Measurements from ENCODE around the gene FH.

The FH gene

DNA sequence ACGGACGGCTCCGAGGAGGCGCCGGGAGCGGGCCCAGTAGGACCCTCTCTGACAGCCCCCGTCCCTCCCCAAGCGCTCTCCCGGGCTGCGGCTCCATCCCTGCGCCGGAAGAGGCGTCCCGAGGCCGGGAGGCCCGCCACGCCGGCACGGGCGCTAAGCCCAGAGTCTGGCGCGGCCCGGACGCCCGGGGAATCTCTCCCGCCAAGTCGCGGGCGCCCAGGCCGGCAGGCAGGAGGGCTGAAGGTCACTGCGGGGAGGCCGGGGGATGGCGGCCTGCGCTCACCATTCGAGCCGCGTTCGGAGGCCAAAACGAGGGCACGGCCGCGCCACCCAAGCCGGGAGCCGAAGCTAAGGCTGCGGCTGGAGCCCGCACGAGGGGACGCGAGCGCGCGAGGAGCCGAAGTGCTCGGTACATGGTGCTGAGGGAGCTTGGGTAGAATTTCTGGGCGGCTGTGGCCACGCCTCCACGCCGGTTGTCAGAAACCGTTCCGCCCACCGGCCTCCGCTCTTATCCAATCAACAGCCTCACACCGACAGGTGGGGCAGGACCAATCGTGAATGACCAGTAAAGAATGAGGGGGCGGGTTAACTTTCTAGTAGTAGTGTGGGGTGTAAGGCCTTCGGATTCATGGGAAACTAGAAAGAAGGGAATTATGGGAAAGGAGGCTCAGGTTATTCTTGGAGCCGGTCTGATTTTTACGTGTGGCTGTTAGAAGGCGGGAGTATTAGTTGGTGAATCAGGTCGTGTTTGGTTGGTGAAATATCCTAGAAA lies at the start of gene FH:
Gene FH, minus strand, starts transcription at position 448 of the 772 bp plus-strand sequence. Its CDS starts 33 bp downstream, at position 415.
- peak; percentile 97 for DNase-seq

DNA sequence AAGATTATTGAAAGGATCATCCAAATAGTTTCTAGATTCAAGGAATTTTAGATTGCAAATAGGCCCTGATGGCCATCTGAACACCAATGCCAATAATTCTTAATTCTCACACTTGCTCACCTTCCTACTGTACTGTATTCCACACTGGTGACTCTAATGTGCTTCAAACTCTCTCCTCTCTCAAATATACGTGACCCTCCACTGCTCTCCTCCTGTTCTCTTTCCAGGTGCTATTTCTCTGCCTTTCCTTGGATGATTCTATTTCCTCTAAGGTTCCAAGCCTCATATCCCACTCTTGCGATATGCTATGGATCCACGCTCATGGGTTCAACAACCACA lies 41.3 kb upstream of the FH start:
- no peak for DNase-seq

DNA sequence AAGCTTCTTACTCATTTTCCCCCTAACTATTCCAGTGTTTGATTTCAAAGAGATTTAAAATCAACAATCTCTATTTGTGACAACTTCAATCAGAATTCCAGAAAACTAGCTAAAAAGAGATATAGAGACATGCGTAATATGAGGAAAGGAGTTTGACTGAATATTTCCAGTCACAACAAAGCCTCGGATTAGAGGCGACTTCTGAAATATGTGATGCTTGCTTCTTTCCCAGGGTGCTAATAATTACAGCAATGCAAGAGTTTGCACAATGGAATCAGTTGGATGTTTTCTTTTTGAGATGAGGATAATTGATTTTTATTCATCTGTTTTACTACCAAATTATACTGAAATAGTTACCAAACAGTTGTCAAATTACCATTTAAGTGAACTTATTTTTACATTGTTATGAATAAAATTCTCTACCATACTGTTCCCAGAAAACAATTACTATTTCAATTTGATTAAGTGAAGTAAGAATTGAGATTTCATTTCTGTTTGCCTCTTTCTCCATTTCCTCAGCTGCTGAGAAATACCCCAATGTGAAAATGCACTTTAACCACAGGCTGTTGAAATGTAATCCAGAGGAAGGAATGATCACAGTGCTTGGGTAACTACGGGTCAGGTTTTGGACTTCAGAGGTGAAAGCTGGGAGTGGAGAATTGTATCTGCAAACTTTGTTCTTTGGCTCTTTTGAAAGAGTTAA lies 40.7 kb upstream of the FH start:
- DNase-seq: no peak

DNA sequence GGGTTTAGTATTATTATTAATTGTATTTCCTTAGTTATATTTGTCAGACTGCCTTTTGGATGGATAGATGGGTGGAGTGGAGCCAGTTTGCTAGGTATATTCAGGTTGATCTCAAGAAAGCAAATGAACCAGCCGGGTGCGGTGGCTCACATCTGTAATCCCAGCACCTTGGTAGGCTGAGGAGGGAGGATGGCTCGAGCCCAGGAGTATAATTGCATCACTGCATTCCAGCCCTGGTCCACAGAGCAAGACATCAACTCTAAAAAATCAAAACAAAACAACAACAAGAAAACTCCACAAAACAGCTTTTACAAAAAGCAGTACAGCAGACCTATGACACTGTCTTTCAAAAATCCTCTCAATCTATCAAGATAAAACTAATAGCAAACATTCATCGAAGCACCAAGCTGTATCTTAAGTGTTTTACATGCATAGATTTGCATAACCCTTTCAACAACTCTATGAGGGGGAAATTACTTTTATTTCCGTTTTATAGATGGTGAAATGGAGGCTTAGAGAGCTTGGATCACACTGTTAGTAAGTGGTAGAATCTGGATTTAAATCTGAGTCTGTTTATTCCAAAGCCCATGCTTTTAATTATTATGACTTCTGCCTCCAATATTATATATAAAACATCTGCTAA lies 38.1 kb upstream of the FH start:
- no peak for DNase-seq

DNA sequence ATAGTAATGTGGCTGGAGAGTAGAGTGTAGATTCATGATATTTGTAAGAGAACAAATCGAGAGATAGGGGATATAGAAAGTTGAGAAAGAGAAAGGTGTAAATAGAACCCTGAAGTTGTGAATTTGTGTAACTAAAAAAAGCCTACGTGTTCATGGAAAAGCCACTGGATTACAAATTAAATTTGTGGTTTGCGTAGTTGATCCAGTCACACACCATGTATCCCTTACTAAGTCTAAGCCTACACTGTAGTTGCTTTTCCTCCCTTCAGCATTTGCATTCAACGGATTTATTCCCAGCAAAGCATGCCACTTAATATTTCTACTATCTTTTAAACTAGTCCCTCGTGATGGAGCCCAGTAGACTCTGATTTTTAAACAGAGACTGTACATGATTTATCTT lies 37.5 kb upstream of the FH start:
- no peak for DNase-seq

DNA sequence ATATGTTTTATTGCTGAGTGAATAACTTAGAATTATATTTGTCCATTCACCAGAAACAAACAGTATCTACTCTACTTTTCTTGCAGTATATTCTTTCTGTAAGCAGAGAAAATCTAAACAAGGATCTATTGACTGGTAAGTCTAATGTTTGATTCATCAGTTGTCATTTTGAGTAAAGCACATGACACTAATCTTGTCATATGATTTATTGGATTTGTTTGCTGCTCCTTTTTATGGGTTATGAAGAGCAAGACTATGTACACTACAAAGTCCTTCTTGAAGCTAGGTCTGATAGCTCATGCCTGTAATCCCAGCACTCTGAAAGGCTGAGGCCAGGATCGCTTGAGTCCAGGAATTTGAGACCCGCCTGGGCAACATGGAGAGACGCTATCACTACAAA lies 36.0 kb upstream of the FH start:
- DNase-seq: no peak

DNA sequence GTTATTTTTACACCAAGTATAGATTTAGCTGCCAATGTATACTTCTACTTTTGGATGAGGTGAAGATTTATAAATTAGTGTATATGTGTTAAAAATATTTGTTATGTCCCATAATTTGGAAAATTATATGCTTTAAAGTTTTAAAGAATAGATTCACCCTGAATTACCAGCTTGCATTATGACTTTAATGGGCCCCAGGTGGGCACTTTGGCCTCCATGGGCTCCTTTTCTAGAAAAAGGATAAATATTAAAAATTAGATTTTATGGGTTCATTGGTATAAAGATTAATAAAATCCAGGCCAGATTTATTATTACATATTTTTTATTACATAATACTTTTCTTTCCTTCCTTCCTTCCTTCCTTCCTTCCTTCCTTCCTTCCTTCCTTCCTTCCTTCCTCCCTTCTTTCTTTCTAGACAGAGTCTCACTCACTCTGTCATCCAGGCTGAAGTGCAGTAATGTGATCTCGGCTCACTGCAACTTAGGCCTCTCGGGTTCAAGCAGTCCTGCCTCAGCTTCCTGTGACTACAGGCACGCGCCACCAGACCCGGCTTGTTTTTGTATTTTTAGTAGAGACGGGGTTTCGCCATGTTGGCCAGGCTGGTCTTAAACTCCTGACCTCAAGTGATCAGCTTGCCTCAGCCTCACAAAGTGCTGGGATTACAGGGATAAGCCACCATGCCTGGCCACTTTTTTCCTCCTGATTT lies 34.5 kb upstream of the FH start:
- DNase-seq: no peak

GRCh38 chr1:241551759-241552638 lies 32.4 kb upstream of the FH start:
- no peak for DNase-seq

DNA sequence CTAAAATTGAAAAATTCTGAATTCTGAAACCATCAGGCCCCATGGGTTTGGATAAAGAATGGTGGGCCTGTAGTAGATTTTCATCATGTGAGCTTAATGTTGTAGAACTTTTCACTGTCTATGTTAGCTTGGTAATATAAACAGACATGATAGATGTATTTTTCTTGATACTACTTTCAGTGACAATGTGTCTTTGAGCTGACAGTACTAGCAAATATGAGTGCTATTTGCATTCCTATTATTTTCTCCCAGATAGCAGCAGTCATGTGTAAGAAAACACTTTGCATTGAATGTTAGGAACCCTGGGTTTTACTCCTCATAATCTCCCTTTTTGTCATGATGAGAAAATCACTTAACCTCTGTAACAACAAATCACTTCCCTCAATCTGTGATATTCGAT lies 30.8 kb upstream of the FH start:
- no peak for DNase-seq

DNA sequence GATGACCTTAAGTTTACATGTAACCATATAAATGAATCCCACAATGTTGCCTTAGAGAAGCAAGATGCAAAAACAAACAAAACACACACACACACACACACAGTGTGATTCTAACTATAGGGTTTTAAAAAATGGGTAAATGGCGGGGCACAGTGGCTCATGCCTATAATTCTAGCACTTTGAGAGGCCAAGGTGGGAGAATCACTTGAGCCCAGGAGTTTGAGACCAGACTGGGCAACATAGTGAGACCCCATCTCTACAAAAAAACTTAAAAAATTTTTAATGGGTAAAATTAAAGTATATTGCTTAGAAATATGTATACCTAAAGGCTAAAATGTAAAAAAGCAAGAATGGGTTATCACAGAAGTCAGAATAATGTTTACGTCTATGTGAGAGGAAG lies 28.5 kb upstream of the FH start:
- DNase-seq: no peak

- DNase-seq: no peak
These were observed 22.8 kb upstream of the FH start for GRCh38 chr1:241542199-241542907.

GRCh38 chr1:241536969-241537368 lies 17.4 kb upstream of the FH start:
- DNase-seq: no peak

GRCh38 chr1:241536304-241536703 lies 16.7 kb upstream of the FH start:
- DNase-seq: no peak

- no peak for DNase-seq
These were observed 14.0 kb upstream of the FH start for GRCh38 chr1:241533326-241534115.

DNA sequence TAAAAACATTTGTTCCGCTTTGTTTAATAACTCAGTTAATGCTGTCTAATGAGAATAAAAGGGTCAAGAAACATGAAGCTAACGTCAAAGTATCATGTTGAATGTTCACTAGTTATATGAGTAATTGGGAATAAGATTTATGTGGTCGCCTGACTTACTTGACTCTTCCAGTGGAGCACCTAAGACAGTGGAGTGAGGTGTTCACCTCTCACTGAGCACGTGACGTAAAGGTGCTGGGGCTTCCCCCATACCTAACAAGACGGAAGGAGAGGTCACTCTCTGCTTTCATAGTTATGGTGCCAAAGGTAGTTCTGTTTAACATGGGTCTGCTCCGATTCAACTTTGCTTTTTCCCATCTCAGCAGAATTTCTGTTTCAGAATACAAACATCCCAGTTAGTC lies 13.3 kb upstream of the FH start:
- DNase-seq: no peak

- DNase-seq: no peak
These were observed 12.6 kb upstream of the FH start, which contains the start of gene KMO for GRCh38 chr1:241532162-241532531. KMO (plus strand) TSS chr1:241532378; CDS start chr1:241532445, 67 bp downstream.

- no peak for DNase-seq
These were observed 11.9 kb upstream of the FH start for GRCh38 chr1:241531195-241532161.

DNA sequence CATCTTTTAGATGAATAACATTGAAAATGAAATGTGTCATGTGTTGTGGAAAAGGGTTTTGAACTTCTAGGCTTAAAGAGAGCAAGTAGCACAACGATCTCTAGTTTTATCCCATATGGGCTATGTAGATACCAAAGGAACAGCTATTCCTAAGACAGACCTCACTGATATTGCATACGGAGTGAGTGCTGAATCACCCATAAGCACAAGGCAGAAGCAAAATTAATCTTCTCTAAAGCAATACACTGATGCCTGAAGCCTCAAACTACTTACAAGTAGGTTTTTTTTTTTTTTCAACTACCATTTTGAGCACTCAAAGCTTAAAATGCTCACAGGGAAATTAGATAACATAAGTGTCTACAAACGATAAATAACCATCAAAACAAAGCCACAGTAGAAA lies 7.6 kb upstream of the FH start:
- DNase-seq: no peak

- DNase-seq: no peak
These were observed 5.5 kb upstream of the FH start for GRCh38 chr1:241525026-241525425.

- no peak for DNase-seq
These were observed 2.2 kb upstream of the FH start for GRCh38 chr1:241521718-241522117.

Measured in left hindlimb (tissue), 1 donor.